ENCODE results near the gene ZNF521.

The ZNF521 gene

DNA sequence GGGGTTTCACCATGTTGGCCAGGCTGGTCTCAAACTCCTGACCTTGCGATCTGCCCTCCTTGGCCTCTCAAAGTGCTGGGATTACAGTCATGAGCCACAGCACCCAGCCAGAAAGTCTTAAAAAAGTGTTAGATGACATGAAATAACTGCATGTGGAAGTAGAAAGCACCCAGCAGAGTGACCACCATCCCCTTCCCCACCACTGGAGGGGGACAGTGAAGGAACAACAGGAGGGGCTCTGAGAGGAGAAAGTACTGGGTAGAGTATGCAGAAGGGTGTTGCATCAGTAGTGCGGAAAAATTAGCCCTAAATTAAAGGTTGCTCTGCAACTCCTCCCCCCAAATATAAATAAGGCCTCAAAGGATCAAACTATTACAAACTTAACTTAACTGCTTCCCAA, 230.5 kb downstream of the ZNF521 start:
- no peak for DNase-seq

DNA sequence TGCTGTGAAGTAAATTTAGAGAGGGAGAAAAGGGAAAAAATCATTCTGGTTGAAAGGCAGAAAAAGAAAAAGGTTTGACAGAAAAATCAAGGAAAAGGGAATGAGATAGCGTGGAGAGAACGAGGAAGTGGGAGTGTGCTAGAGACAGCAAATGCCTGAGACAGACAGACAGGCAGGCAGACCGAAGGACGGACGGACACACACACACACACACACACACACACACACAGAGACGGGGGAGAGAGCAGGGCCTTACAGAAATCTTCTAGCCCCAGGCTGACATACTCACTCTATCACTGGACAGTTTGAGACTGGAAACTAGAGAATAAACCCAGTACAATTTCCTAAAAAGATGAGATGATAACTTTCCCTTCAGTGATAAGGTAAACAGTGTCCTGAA, 238.4 kb downstream of the ZNF521 start:
- DNase-seq, result no peak

DNA sequence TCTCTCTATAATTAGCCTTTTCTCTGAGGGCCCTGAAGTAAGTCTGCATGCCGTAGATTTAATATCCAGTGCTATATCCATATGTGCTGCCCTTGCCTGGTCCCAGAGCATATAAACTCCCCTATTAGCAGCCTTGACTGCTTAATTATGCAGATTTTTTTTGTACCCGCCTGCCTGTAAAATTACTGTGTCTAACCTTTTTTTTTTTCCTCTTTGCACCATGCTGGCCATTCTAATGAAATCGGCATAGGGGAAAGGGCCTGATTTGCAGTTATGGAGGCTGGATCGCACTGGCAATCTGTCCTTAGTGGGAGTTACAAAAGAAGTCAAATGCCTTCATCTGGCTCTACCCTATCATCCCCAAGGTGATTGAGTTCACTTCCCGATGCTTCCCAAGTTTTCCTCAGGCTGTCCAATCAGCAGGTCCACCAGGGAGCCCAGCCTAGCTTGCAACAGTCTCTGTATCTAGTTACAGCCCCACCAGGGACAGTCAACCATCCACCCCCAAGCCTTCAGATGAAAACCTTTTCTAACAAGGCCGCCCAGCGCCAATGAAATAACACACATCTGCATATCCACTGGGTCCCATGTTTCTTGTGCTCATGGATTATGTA, 239.0 kb downstream of the ZNF521 start:
- DNase-seq, result no peak

DNA sequence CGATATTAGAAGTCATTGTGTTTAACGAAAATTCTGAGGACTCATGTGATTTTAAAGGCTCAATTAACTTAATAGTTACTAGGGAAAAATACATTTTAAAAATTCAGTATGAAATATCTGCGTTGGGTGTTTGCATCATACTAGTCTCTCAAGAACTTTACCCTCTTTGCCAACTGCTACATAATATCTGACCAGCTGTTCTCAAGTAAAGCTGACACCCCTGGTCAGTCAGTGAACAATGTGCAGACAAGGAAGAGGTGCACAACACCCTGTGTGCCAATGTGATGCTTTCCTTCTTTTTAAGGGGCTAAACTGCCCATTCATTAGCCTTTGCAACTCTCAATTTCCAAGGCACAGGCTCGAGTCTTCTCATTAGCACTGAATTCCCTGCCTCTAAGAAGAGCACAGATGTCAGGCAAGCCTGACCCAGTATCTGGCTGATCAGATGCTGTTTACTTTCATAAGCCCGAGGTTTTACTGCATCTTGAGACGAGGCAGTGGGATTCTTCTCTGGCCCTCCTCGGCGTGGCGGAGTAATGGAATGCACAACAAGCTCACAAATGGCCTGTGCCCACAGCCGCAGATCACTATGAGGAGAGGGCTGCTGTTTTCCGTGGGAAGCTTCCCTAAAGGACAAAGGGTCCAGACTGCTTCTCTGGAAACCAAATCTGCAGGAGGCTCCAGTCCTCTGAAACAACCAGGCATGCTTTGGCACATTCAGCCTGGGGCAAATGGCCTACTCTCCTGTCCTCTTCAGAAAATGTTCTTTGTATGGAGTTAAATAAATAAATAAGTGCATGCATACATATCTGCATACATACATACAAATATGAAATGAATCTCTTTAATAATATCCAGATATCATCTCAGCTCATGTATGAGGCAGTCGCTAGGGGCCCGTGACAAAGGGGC, 240.3 kb downstream of the ZNF521 start:
- DNase-seq, result no peak

GRCh38 chr18:25109484-25109883, 242.5 kb downstream of the ZNF521 start:
- DNase-seq, result no peak

DNA sequence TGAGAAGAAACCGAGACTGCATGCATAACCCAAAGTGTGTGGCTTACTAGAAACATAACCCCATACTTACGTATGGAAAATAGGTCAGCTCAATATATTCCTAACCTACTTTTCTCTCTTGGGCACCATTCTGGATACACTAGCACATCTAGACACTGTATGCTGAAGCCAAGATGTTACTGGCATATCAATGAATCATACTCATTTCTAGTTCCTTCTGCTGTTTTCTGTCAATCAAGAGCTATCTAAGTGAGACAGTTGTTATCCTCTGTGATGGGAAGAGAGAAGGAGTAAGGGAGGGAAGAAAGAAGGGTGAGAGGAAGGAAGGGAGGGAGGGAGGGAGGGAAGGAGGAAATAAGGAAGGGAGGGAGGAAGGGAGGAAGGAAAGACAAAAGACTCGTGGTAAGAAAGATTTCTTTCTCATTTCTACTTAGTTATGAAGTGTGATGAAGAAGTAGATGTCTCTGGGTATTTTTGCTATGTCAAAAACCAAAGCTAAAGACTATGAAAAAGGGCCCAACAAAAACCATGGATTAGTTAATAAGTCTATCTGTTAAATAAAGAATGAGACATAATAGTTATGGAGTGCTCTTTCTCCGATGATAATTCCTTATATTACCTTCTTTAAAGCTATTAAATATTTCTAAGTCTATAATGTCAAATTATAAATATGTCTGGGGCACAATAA, 248.4 kb downstream of the ZNF521 start:
- no peak for DNase-seq

DNA sequence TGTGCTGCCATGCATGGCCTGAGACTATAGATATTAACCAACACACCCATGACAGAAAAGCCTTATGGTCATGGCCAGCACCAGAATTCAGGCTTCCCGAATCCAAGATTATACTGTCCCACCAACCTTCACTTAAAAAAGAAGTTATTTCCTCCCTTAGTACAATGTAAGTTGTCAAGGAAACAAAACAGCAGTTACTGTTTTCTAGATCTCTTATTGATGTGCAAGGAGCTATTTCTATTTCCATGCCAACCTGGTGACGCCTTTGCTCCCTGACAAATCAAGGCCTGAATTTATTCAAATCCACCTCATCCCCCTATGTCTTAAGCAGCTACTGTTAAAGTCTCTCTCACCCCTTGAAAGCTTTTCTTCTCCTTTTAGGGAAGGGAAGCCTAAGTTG, 249.3 kb downstream of the ZNF521 start:
- no peak for DNase-seq

GRCh38 chr18:25100418-25100817, 251.5 kb downstream of the ZNF521 start:
- DNase-seq, result no peak

GRCh38 chr18:25099895-25100294, 252.1 kb downstream of the ZNF521 start:
- no peak for DNase-seq

GRCh38 chr18:25097569-25098056, 254.4 kb downstream of the ZNF521 start:
- no peak for DNase-seq

DNA sequence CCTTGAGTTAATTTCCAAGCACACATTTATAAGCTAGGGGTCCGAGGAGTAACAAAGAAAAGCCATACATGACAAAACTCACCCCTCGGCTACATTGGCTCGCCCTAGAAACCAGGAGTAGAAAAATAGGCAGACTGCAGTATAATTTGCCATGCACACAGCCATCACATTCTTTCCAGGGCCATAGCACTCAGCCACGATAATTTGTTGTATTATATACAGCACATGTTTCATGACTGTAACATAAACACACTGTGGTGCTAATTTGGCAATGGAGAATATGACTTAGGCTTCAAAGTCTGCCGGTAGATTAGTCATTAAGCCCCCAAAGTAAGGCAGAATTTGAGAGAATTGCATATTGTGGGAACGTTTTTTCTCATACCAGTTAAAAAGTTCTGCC, 254.9 kb downstream of the ZNF521 start:
- DNase-seq, result no peak

DNA sequence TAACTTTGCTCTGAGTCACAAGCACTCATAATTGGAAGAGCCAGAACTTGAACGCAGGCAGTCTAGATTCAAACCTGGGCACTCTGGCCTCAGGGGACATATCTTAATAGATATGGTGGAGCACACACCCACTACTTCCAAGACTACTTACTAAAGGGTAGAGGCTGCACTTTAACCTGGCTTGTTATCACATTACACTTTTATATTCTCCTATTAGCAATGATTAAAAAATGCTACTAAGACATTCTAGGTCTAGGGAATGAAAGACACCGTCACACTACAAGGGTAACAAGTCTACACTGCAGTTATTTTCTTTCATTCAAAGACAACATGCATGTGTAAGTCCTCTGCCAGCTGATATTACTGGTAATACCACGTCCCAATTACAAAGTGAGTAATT, 258.8 kb downstream of the ZNF521 start:
- no peak for DNase-seq

GRCh38 chr18:25089470-25089869, 262.5 kb downstream of the ZNF521 start:
- no peak for DNase-seq

GRCh38 chr18:25086876-25087275, 265.1 kb downstream of the ZNF521 start:
- DNase-seq, result no peak

DNA sequence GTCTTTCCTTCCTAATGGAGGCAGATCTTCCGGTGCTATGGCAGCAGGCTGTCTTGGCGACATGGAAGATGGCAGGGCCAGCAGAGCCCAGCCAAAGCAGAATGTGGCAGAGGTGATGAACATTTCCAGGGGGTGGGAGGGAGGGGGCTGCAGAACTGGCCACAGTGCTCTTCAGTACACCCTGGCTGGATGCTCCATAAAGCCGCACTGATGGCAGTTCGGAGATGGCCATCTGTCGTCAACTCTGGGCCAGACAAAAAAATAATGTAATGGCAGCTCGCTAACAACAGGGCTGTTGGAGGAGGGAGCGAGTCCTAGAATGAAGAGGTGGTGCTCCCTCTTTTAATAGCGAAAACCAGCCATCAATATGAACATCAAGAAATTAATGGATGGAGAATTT, 271.0 kb downstream of the ZNF521 start:
- DNase-seq, result no peak

DNA sequence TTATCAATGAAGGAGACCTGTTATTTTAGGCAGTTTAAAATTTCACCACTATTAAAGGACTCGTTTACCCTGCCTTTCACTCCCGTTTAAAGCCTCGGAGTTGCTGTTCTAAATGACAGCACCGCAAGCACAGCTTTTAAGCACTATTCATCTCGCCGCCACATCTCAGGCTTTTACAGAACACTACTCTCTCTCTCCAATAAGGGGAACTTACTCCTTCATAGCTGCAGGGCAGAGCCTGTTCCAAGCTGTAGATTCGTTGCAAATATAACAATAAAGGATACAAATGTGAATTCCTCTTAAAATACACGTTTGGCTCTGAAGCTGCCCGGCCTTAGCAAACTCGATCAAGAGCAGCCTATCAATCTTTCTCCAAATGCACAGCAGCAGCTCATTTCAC, 271.8 kb downstream of the ZNF521 start:
- no peak for DNase-seq

GRCh38 chr18:25077944-25078723, 273.8 kb downstream of the ZNF521 start:
- no peak for DNase-seq

GRCh38 chr18:25077038-25077943, 274.7 kb downstream of the ZNF521 start:
- no peak for DNase-seq

DNA sequence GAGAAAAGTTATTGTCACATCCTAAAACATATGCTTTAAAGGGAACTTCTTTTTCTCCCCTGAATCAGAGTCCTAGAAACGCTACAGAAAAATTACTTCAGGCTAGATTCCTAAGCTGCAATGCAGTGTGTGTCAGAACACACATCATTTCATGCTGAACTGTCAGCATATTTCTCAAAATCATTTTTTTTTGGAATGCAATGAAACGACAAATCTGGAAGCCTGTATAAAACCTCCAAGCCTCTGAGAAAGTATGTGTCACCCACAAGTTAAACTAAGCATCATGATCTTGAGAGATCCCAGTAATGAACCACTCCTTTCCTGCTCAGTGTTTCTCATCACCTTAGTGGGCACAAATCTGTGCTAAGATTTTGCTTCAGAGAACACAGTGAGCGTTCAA, 276.2 kb downstream of the ZNF521 start:
- DNase-seq, result no peak

DNA sequence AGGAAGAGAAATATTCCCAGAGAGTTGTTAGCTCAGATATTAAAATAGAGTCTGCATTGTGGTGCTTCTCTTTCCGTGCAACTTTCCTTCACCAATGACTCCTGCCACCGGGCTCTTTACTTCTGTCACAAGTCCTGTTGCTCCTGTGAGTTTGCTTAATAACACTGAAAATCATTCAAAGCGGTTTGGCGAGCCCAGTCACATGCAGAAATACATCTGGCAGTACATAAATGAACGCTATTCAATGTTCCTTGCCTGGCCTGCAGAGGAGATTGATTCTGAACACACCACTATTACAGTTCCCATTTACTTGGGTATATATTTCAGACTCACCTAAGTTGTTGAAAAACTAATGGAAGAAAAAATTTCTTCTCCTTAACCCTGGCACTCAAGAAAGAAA, 276.6 kb downstream of the ZNF521 start:
- DNase-seq, result no peak

DNA sequence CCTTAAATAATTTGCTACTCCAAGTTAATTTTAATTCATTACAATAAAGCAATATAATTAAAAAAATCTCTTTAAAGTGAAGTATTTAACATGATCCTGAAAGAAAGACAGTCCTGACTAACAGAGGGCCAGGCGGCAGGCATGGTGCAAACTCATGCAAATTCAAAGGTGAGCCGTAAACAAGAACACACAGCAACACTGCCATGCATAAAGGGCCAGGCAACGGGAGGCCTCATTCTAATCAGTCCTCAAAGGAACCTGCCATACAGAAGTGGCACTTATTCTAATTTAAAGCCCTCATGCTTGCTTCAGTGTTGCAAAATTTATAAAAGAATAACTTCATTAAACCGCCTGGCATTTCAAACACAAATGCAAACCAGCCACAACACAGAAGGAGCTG, 277.0 kb downstream of the ZNF521 start:
- no peak for DNase-seq

DNA sequence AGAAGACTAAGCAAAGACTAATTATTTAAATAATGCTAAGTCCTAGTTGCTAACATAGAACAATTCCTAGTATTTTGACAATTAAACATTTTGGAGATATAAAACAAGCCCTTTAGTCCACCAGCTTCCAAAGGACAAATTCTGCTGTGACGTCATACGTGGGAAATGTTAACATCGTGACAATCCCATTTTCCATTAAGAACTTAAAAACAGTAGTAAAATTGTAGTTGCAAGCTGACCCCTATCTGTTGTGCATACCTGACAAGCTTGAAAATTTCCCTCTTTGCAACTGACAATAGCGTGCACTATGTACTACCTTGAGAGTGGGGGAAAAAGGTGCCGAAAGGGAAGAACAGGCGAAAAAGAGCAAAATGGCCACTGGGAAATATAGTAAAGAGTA, 279.8 kb downstream of the ZNF521 start:
- no peak for DNase-seq

Measured in NCI-H146 (cell line).